Parathyroid adenoma (tissue), 2 donors: Measurements from ENCODE around the gene FHL5.

Experiments
- H2AFZ ChIP-seq: fragments of 300-600 bp; sonication (generic); one replicate; pipeline ENCODE4 v1.7.0; 2017; ENCODE audit warnings: antibody characterized with exemption, mild to moderate bottlenecking
- H3K27ac ChIP-seq: fragments of 300-600 bp; sonication (generic); one replicate; pipeline ENCODE4 v1.7.0; 2017
- H3K27me3 ChIP-seq: fragments of 300-600 bp; sonication (generic); one replicate; pipeline ENCODE4 v1.7.0; 2017; ENCODE audit warnings: low read length; ENCODE audit not compliant: control insufficient read depth, insufficient read depth
- H3K36me3 ChIP-seq: fragments of 300-600 bp; sonication (generic); one replicate; pipeline ENCODE4 v1.7.0; 2017; ENCODE audit warnings: low read length; ENCODE audit not compliant: control insufficient read depth, insufficient read depth
- H3K4me1 ChIP-seq: fragments of 300-600 bp; sonication (generic); one replicate; pipeline ENCODE4 v1.7.0; 2017; ENCODE audit warnings: control low read depth
- H3K4me2 ChIP-seq: fragments of 300-600 bp; sonication (generic); one replicate; pipeline ENCODE4 v1.7.0; 2017; ENCODE audit warnings: low read length
- H3K4me3 ChIP-seq: fragments of 300-600 bp; sonication (generic); one replicate; pipeline ENCODE4 v1.7.0; 2017; ENCODE audit warnings: low read depth, low read length
- H3K79me2 ChIP-seq: fragments of 300-600 bp; sonication (generic); one replicate; pipeline ENCODE4 v1.7.0; 2017; ENCODE audit warnings: control low read depth
- H3K9ac ChIP-seq: fragments of 300-600 bp; sonication (generic); one replicate; pipeline ENCODE4 v1.7.0; 2017; ENCODE audit warnings: mild to moderate bottlenecking
- H3K9me3 ChIP-seq: fragments of 300-600 bp; sonication (generic); one replicate; pipeline ENCODE4 v1.7.0; 2017; ENCODE audit warnings: low read length; ENCODE audit not compliant: control insufficient read depth
- CTCF ChIP-seq: fragments of 300-600 bp; sonication (generic); IDR thresholded peaks from one replicate; pipeline ENCODE4 v1.7.0; 2017; ENCODE audit warnings: antibody characterized with exemption, mild to moderate bottlenecking
- donor health status: primary hyperparathyroidism.

Gene FHL5, protein sequence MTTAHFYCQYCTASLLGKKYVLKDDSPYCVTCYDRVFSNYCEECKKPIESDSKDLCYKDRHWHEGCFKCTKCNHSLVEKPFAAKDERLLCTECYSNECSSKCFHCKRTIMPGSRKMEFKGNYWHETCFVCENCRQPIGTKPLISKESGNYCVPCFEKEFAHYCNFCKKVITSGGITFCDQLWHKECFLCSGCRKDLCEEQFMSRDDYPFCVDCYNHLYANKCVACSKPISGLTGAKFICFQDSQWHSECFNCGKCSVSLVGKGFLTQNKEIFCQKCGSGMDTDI

GRCh38 chr6:96562886-96563285 is at the start of gene FHL5:
Gene FHL5, plus strand, starts transcription at chr6:96563128. Its CDS starts 40,486 bp downstream, at chr6:96603614.
- no peaks in the 10 kb centered on the region for H3K27me3 ChIP-seq
- TF ChIP-seq CTCF = no peak
- no peak within 1 kb of the TSS for H3K4me3 ChIP-seq
- no peak within 1 kb of the TSS for H3K4me2 ChIP-seq
- no peak within 1 kb of the TSS for H3K27ac ChIP-seq
- H3K4me1 ChIP-seq = no peaks in the 10 kb centered on the region
- H3K9me3 ChIP-seq = no peaks in the 10 kb centered on the region
- no peaks in the 10 kb centered on the region for H3K79me2 ChIP-seq
- H2AFZ ChIP-seq = no peak within 1 kb of the TSS
- H3K36me3 ChIP-seq = no peaks in the 10 kb centered on the region
- no peak within 1 kb of the TSS for H3K9ac ChIP-seq

DNA sequence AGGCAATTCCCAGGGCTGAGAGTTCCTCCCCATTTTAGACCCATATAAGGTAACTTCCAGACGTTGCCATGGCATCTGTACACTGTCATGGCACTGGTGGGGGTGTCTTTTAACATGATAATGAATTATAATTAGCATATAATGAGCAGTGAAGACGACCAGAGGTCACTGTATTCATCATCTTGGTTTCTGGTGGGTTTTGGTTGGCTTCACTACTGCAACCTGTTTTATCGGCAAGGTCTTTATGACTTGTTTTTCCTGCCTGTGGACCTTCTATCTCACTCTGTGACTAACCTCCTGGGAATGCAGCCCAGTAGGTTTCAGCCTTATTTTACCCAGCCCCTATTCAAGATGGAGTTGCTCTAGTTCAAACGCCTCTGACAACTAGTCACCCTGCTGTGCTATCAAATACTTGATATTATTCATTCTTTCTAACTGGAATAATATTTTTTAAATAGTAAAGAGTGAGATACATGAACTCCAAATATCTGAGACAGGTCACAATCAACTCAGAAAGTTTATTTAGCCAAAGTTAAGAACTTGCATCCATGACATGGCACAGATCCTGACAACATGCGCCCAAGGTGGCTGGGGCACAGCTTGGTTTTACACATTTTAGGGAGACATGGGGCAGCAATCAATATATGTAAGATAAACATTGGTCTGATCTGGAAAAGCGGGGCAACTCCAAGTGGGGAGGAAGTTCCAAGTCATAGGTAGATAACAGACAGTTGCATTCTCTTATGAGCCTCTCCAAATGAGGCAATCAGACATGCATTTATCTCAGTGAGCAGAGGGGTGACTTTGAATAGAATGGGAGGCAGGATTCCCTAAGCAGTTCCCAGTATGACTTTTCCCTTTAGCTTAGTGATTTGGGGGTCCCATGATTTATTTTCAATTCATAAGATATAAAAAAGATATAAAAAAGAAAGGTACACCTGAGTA is 42.5 kb upstream of the FHL5 start:
- Histone ChIP-seq H3K36me3 (no peaks in the 10 kb centered on the region), H3K9me3 (no peaks in the 10 kb centered on the region), H3K27me3 (no peaks in the 10 kb centered on the region), H3K4me1 (no peaks in the 10 kb centered on the region), H3K9ac (no peak overlapping the region), H2AFZ (peak overlapping the region; percentile 94), H3K4me2 (peak overlapping the region; percentile 55), H3K79me2 (no peaks in the 10 kb centered on the region), H3K4me3 (peak overlapping the region; percentile 92), H3K27ac (no peak overlapping the region)
- TF ChIP-seq CTCF = no peak

GRCh38 chr6:96521306-96521643 is 41.7 kb upstream of the FHL5 start:
- Histone ChIP-seq H3K36me3 (no peaks in the 10 kb centered on the region), H3K4me2 (peak overlapping the region; percentile 55)
- TF ChIP-seq CTCF = no peak

DNA sequence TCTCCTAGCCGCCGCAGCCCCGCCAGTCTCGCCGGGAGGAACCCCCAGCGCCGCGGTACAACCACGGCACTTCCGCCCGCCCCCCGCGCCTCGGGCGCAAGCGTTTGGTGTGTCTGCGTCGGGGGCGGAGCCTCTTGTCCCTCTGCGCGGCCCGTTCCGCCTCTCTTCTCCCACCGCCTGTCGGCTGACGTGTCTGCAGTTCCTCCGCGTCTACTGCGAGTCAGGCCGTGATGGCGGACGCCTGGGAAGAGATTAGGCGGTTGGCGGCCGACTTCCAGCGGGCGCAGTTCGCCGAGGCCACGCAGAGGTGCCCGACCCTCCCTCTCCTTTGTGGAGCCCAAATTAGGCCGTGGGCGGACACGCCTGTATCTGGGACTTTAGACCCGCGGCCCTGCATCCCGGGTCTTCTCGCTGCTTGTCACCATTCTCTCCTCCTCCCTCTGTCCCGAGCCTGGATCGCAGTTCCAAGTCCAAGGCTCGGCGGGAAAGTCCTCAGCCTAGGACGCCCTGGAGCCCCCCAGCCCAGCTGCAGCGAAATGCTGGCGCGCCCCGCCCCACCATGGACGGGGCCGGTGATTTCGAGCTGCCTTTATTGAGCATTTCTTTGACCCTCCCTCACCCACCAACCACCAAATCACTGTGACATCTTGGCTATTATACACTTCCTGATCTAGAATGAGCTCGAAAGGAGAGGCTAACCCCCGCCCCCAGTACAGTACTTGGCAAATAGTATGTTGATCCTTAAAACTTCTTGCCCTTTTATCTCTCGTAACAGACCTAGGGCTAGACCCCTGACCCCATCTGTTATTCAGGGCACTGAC is 41.1 kb upstream of the FHL5 start, which contains the start of gene UFL1:
TSS of gene UFL1 (plus strand) at position 163 of the 821 bp plus-strand sequence. CDS start at position 231, 68 bp downstream.
- Histone ChIP-seq H3K27ac (peak within 1 kb of the TSS; percentile 87), H3K27me3 (no peaks in the 10 kb centered on the region), H2AFZ (peak within 1 kb of the TSS; percentile 94), H3K9ac (peak within 1 kb of the TSS; percentile 87), H3K36me3 (no peaks in the 10 kb centered on the region), H3K4me3 (peak within 1 kb of the TSS; percentile 92), H3K4me1 (no peaks in the 10 kb centered on the region), H3K9me3 (no peaks in the 10 kb centered on the region), H3K4me2 (peak within 1 kb of the TSS; percentile 55), H3K79me2 (no peaks in the 10 kb centered on the region)
- TF ChIP-seq CTCF = no peak

More at GRCh38 chr6:96521306-96521643, 41.7 kb upstream of the FHL5 start:
- H3K79me2 ChIP-seq = no peaks in the 10 kb centered on the region
- no peak overlapping the region for H3K9ac ChIP-seq
- no peaks in the 10 kb centered on the region for H3K4me1 ChIP-seq
- H2AFZ ChIP-seq = peak overlapping the region; percentile 94
- peak overlapping the region; percentile 87 for H3K27ac ChIP-seq
- peak overlapping the region; percentile 92 for H3K4me3 ChIP-seq
- no peaks in the 10 kb centered on the region for H3K27me3 ChIP-seq
- H3K9me3 ChIP-seq = no peaks in the 10 kb centered on the region
